SKM-1 (cell line): Measurements from ENCODE around the gene POU6F2.

Source experiments
- DNase-seq: peaks from one replicate; lab custom pipeline; 2025; ENCODE audit not compliant: unreplicated experiment; lab: John Stamatoyannopoulos, UW

The POU6F2 gene

DNA sequence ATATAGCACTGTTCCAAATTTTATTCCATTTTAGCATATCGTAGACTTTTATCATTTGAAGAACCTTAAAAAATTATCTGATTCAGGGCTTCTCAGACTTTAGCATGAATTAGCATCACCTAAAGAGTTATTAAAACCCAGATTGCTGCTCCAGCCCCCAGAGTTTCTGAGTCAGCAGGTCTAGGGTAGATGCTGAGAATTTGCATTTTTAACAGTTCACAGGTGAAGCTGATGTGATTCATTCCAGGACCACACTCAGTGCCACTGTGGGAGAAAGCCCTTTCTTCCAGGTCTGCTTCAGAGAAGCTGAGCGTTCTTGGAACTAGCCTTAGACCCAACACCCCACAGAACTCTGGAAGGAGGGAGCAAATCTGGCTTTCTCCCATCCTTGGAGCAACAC, 414.4 kb downstream of the POU6F2 start:
- DNase-seq = no peak

DNA sequence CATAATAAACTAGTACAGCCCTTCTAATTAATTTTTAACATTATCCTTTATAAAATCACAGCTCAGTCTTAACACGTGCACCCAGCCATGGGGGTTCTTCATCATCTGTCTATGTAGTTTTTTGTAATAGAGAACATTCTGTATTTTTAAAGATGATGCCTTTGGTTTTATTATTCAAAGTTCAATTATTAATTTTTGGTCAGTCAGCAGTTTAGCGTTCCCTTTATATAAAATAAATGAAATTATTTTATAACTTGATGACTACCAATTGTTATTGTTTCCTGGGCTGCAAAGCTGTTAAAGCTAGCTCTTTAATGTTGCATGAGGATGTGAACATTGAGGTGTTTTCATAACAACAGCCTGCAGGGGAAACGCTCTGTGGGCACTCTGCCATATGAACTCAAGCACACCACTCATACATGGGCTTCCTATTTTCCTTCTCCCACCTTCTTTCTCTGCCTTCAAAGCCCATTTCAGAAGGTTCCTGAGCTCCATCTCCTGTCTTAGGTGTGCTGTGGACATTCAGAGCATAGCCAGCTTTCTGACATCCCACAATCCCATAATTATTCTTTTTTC, 416.5 kb downstream of the POU6F2 start:
- no peak for DNase-seq

DNA sequence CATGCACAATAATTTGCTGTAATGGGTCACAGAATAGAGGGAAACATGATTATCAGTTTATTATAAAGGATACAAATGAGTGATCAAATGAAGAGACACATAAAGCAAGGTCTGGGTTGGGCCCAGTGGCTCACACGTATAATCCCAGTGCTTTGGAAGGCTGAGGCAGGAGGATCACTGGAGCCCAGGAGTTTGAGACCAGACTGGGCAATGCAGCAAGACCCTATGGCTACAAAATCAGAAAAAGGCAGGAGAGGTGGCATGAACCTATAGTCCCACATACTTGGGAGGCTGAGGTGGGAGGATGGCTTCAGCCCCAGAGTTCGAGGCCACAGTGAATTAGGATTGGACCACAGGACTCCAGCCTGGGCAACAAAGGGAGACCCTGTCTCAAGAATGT, 421.7 kb downstream of the POU6F2 start:
- no peak for DNase-seq

DNA sequence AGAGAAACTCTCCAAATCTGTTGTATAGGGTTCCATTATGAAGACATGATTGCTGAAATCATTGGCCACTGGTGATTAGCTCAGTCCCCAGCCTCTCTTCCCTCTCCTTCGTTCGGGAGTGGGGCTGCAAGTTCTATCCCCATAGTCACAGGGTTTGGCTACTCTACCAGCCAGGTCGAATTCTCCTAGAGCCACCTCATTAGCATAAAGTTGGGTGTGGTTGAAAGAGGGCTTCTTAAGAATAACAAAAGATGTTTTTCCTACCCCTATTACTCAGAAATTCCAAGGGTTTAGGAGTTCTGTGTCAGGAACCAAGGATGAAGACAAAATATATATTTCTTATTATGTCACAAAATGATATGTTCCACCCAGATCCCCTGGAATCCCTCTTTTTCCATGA, 422.3 kb downstream of the POU6F2 start:
- DNase-seq = no peak

DNA sequence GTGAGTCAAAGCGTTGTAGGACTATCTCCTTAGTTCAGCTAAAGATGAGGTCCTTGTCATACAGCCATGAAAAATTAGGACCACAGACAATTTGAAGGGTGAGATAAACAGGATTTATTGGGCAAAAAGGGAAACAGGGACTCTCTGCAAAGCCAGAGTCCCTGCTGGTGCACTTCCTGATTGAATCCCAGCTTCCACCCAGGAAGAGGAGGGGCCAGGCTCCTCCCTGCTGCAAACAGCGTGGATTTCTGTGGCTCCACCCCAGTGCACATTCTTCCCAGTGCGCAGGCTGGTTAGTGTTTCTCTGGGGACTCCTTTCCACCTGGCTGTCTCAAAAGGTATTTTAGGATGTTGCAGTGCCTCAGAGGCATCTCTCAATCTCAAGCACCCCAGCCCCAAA, 423.1 kb downstream of the POU6F2 start:
- no peak for DNase-seq

DNA sequence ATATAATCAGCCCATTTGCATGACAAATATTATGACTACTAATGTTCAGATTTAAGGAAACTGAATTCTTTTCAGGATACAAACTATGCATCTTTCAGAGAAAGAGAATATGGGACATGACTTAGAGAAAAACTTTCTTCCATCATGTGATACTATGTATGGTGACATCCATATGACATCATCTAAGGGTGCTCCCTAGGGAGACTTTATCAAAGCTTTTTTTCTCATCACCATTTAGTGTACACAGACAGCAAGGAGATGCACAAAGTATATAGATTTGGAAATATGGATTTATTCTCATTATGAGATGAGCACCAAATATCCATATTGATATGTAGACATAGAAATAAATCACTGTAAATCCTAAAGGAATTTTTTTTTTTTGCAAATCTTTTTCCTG, 424.3 kb downstream of the POU6F2 start:
- no peak for DNase-seq

DNA sequence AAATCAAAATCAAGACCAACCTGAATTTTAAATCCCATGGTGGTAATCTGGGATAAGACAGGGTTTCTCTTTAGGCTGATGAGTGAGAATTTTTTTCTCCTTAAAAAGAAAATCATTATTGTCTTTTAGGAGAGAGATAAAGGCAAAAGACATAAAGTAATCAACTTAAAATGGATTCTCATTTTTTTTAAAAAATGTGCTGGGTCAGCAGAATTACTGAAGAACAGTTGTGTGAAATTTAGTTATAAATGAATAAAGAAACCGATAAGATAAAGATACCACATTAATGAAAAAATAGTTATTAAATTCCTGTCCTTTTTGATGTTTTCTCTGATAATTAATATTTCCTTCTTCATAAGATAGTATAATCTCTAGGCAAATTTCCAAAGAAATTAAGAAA, 427.2 kb downstream of the POU6F2 start:
- DNase-seq = no peak

DNA sequence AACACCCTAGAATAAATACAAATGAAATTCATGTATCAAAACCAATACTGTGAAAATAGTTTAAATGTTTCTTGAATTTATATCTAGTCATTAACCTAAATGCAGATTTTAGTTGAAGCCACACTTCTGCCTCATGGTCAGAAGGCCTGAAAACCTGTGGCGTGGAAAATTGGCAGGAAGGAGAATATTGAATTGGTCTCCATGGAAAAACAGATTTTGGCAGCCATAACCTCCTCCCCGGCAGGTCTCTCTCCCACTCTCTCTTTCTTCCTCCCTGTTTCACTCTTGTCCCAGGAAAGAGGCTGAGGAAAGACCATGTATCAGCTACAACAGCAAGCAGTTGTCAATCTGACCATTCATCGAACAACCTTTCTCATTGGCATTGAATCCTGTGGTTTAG, 427.9 kb downstream of the POU6F2 start:
- no peak for DNase-seq

DNA sequence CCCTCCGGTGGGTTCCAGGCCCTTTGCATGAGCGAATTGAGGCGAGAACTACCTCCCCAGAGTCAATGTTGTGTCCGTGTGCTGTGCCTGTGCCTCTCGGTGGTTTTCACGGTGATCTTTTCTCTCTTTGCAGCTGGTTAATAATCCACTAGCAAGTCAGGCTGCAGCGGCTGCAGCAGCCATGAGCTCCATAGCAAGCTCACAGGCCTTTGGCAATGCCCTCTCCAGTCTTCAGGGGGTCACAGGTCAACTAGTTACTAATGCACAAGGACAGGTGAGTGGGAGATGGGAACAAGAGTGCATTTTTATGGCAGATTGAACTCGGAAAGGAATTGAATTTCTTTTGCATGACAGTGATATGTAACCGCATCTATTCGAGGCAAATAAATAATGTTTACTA, 428.8 kb downstream of the POU6F2 start:
- DNase-seq = no peak

DNA sequence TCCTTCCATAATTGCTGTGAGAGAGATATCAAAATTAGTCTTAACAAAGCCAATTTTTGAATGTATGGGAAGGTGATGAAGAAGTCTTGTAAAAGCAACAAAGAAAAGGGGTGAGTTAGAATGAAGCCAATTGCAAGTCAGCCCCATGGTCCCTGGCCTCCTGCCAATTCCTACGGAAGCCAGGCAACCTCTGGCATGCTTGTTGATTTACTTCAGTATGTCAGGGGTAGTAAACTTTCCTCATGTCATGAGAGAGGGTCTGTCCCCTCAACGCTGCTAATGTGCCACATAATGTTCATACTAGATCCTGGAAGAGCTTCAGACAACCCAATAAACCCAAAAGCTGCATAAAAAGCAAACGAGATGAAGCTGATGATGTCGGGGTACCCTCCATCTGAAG, 429.4 kb downstream of the POU6F2 start:
- DNase-seq = no peak

DNA sequence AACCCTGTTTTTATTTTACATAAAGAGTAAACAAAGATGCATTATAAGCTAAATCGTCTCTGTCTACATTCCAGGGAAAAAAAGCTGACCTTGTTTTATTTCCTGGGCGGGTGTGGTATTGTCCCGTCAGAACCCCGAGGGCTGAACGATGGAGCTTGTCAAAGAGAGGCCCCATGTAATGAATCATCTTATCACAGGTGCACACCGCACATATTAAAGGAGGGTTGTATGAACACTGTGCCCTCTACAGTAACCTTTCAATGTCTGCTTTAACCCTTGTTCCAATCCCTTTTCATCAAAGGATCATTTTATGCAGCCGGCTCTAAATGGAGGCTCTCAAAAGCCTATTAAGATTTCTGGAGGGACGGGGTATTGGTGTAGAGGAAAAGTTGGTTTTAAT, 430.0 kb downstream of the POU6F2 start:
- DNase-seq = no peak

DNA sequence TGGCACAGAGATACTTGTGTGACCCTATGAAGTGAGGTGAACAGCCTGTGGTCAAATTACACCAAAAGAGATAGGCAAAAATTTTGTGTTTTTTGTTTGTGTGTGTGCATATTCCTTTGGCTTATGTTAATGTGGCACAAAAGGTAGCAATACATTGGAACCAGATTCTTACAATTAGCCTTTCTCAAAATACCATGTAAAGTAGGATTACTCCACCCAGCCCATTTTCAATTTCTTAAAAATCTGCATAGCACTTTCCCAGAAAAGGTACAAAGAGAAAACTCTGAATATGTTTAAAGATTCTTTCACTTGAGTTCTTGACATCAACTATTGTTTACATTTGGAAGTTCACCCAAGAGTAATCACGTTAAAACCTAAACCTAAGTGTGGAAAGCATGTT, 431.2 kb downstream of the POU6F2 start:
- DNase-seq = no peak

DNA sequence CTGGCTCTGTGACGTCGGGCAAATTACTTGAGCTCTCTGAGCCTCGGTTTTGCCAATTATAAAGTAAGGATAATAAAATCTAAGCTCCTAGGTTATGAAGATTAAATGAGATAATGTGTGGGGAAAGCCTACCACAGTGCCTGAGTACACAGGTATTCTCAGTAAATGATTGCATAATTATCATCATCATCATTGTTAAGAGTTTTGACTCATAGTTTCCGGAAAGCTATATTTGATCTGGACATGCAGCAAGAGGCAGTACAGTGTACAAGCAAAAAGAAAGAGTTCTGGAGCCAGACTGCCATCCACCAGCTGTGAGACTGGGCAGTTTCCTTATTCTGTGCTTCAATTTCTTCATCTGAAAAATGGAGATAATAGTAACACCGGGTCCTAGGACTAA, 432.9 kb downstream of the POU6F2 start:
- DNase-seq = no peak

DNA sequence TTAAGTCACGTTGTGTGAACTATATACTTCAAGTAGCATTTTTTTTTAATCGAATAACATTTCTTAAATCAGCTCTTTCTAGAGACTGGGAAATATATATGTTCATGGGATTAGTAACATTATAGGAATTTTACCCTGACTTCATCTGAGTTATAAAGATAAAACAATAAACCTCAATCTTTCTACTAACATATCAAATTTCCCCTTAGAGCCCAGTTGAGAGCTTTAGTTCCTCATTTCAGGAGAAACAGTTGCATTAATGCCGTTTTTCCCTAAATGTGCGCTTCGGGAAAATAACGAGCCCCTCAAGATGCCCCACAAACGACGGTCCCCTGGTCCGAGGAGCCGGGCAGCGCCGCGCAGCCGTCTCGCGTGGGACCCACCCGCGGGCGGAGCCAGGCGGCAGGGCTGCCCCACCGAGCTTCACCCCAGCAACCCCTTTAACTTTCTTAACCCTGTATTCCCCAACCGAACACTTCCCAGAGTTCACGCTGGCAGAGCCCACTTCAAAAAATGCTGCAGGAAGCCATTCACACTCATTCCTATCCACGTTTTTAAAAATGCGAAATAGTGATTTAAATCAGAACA, 436.0 kb downstream of the POU6F2 start:
- DNase-seq = no peak

DNA sequence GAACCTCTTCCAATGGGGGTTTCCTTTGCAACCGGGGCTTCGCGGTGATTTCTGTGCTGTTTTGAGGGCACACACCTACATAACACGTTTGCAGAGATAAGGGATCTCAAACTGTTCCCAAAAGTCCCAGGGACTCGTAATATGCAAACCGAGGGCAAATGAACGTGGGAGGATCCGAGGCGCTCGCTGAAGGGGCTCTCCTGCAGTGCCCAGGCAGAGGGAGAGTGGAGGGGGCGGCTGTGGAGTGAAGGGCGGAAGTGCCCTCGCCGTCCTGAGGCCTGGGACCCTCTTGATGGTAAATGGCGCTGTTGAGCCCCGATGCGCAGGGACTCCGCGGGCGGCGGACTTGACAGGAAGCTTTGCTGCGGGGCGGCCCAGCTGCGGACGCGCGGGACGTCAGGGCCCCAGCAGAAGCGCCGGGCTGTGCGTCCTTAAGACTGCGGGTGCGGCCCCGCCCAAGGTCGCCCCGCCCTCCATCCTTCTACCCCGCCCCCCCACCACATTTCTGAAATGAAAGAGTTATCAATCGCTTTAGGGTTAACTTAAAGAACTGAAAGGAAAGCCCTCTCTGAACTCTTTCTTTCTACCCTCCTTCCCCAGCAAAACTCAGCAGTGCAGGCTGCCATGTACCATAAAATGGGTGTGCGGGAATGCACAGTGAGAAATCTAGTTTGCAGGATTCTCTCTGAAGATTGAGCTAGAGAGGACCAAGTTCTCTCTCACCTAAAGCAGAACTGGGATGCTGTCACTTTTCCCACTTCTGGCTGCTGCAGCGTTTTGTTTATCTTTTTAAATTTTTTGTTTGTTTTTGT, 436.7 kb downstream of the POU6F2 start:
- DNase-seq = no peak

DNA sequence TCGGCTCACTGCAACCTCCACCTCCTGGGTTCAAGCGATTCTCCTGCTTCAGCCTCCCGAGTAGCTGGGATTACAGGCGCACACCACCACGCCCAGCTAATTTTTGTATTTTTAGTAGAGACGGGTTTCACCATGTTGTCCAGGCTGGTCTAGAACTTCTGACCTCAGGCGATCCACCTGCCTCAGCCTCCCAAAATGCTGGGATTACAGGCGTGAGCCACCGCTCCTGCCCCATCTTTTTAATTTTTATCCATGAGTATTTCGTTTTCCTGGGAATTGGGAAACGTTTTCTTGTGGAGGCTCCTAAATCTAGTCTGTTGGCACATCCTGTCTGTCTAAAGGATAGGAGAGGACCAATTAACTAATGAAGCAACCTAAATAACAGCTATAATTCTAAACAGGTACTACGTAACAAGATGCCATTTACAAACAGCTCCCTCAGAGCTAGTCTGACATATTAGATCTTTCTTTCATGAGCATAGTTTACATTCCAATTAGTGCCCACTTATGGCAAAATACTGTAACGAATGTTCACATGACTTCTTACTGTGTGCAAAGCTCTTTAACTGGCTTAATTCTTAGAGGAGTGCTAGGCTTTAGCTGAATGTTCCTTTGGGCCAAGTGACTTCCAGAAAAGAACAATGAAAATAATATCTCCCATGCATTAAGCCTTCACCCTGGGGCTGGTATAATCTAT, 437.5 kb downstream of the POU6F2 start:
- DNase-seq = no peak

DNA sequence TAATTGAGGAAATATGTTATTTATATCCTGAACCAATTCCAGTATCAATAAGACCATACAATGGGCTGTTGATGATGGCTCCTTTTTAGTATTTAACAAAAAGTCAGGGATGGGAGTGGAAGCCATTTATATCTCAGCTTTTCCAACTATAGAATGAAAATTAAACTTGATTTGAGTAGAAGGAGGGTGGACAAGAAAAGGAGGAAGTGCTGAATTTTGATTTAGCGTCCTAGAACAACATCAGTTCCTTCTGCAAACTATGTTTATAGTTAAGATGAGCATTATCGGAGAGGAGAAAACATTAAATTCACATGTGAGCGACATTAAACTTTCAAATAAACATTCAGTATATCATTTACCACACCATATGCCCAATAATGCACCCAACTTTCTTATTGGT, 439.2 kb downstream of the POU6F2 start:
- no peak for DNase-seq

DNA sequence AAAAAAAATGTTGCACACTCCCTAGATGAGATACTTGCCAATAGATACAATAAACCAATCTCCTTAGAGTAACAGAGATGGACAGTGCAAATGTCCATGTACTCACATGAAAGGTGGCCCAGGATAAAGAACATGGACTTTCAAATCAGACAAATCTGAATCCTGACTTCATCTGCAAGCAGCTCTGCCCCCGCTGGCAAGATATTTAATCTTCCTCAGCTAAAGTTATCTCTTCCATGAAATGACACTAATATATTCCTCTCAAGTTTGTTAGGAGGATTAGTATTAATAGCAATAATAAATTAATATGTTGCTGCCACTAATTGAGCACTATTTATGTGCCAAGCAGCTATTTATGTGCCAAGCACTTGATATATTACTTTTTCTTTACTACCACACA, 439.9 kb downstream of the POU6F2 start:
- no peak for DNase-seq

DNA sequence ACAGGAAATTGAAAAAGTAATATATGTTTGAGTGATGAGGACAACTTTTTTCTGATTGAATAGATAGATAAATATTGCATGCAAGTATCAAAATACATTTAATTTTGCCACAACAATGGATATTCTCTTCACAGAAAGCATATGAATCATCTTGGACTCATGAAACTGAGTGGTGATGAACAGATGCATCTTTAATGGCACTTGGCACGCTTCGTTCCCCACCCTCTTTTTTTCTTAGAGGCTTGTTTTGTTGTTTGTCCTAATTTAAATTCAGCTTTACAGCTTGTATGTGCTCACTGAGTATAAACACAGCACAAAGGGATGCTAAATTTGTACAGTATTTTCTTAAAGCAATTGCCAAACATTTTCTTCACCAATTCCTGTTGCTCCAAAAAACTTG, 443.5 kb downstream of the POU6F2 start:
- no peak for DNase-seq

DNA sequence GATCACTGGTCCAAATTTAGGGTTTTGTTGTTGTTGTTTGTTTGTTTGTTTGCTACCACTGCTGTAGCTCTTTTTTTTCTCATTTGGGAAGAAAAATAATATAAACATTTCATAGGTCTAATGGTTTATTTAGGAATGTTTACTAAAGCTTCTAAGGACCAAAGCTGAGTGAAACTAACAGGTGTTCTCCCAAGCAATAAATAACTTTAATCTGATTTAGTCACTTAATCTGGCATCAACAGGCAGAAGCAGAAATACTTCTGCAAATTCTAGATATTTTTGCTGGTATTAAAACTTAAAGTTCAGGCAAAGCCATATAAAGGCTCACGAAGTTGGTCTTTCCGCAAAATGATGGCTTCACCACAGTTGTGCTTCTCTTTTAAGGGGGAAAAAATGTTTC, 444.0 kb downstream of the POU6F2 start:
- no peak for DNase-seq

DNA sequence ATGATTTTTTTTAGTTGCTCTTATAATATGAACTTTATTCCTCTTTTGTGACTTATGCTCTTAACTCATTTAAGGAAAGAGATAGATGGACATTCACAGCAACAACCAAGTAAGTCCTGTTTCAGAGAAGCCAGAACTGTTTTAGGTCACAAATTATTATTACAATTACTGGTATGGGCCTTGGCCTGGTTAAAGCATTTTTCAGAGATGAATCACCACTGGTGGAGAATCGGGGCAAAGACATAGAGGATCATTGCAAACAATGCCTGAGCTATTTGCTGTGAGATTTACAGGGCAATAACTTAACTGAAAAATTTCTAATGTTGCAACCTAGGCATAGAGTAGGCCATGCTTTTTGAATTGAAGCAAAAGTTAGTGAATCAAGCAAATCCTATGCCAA, 450.5 kb downstream of the POU6F2 start:
- DNase-seq = no peak

DNA sequence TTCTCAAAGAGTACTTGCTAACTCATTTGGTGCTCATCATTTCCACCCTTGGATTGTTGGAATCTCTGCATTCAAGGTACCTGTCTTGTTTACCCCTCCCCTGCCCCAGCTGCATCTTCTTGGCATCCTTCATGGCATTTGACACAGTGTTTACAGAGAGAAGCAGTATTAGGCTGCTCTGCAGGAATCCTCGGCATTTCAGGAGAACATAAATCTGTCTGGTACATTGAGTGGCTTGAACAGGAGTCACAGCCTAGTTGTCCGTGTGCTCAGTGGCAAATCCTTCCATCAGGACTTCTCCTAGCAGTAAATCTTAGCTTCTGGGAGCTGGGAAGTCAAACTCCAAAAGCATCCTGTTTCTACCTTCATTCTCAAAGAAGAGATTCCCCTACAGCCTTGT, 451.7 kb downstream of the POU6F2 start:
- no peak for DNase-seq
